GM12891 (cell line): ENCODE measurements around the gene PDPK1.

Experiments used
- PAX5 ChIP-seq: IDR thresholded peaks from 2 replicates; pipeline ENCODE4 v1.6.1; 2011; ENCODE audit warnings: low read length, moderate library complexity, mild to moderate bottlenecking; ENCODE audit not compliant: insufficient read depth, severe bottlenecking
- POLR2A ChIP-seq: IDR thresholded peaks from 2 replicates; pipeline ENCODE4 v1.6.1; 2011; ENCODE audit warnings: low read depth, low read length, control low read depth
- POLR2AphosphoS5 ChIP-seq: IDR thresholded peaks from 2 replicates; pipeline ENCODE4 v1.6.1; 2011; ENCODE audit warnings: low read depth, low read length, control low read depth
- POU2F2 ChIP-seq: IDR thresholded peaks from 2 replicates; pipeline ENCODE4 v1.6.1; 2011; ENCODE audit warnings: low read depth, mild to moderate bottlenecking, control low read depth, low read length, moderate library complexity
- SPI1 ChIP-seq: IDR thresholded peaks from 2 replicates; pipeline ENCODE4 v1.6.1; 2011; ENCODE audit warnings: low read depth, low read length, control low read depth
- TAF1 ChIP-seq: IDR thresholded peaks from 2 replicates; pipeline ENCODE4 v1.6.1; 2011; ENCODE audit warnings: low read depth, low read length, control low read depth

DNA sequence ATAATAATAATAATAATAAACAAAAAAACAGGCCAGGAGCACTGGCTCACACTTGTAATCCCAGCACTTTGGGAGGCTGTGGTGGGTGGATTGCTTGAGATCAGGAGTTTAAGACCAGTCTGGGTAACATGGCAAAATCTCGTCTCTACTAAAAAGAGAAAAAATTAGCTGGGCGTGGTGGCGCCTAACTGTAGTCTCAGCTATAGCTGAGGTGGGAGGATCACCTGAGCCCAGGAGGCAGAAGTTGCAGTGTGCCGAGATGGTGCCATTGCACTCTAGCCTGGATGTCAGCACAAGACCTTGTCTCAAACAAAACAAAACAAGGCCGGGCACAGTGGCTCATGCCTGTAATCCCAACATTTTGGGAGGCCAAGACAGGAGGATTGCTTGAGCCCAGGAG, 42.8 kb upstream of the PDPK1 start:
- TF ChIP-seq POLR2A (no peak), POU2F2 (no peak), POLR2AphosphoS5 (no peak), TAF1 (no peak), PAX5 (no peak), SPI1 (no peak)
